HG02571 (cell line): Measurements from ENCODE around the gene ADIPOR1.
"Not testable (repeated sequence)": the region's sequence is repeated elsewhere in the genome, so short reads cannot be mapped to it uniquely, and the experiment has no call there.

Experiments
- ATAC-seq: cut with Tn5 transposase; IDR thresholded peaks from one replicate; pipeline ENCODE4 v1.9.1; 2021; ENCODE audit warnings: mild to moderate bottlenecking, moderate library complexity; ENCODE audit not compliant: unreplicated experiment

The ADIPOR1 gene, protein sequence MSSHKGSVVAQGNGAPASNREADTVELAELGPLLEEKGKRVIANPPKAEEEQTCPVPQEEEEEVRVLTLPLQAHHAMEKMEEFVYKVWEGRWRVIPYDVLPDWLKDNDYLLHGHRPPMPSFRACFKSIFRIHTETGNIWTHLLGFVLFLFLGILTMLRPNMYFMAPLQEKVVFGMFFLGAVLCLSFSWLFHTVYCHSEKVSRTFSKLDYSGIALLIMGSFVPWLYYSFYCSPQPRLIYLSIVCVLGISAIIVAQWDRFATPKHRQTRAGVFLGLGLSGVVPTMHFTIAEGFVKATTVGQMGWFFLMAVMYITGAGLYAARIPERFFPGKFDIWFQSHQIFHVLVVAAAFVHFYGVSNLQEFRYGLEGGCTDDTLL

DNA sequence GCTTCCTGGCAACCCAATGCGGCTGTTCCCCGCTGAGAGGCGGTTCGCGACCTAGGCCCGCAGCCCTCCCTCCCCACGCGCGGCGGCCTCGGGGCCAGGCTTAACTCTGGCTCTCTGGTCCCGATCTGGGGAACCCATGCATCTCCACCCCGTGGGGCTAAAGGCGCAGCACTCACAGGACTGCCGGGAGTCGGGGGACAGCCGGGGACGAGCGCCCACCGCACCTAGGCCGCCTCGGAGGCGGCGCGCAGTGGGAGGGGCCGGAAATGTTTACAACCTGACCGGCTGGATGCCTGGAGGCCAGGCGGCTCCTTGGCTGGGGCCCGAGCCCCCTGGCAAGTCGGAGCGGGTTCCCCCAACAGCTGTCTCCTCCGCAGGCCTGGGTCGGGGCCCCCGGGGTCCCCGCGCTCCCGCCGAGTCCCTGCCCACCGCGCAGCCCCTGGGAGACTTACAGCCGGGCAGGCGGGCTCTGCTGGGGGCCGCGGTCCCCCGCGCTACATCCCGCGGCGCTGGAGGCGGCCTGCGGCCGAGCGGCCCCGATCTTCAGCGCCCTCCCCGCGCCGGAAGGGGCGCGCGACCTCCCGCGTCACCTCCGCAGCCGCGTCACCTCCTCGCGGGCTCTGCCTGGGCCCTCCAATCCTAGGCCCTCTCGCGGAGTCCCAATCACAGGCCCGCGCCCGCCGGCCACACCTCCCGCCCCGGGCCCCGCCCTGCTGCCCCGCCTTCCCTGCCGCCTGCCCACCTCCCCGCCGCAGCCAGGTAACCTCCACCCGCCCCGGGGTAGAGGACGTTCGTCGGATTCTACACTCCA lies at the start of gene ADIPOR1:
Gene ADIPOR1 (minus strand): TSS at position 580 of the 811 bp plus-strand sequence. CDS start 7,242 bp downstream, outside the sequence.
- ATAC-seq: peak; percentile 97

DNA sequence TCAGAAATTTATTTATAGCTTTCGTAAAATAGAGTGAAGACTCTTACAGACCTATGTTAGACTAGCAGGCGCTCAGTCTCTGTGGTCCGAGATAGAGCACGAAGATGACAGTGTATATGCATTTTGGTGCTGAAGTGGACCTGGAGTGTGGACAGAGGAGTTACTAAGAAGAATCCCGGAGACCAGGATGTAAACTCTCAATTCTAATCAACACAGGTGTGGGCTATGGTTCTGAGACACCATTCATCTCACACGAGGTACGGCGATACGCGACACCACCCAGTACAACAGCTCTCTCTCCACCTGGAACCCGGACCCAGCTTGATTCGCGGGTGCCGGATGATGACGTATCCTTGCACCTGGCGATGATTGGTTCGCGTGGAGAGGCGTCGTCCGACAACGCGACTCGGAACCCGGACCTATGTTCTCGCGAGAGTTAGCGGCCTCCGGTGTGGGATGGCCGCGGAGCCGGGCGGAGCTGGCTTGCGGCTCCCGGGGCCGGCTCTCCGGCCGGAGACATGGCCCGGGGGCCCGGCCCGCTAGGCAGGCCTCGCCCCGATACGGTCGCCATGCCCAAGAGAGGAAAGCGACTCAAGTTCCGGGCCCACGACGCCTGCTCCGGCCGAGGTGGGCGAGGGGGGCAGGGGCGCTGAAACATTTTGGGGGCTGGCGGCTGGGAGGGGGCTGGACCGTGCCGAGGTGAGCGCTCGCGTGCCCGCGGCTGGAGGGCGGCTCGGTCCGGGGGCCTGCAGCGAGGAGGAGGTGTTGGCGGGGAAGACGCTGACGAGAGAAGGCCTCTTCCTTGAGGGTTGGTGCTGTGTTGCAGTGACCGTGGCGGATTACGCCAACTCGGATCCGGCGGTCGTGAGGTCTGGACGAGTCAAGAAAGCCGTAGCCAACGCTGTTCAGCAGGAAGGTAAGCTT lies 49.1 kb upstream of the ADIPOR1 start, which contains the start of gene TMEM183A:
Gene TMEM183A (plus strand): TSS at position 427 of the 924 bp plus-strand sequence. CDS start 92 bp downstream, at position 519.
- ATAC-seq: peak; percentile 93

DNA sequence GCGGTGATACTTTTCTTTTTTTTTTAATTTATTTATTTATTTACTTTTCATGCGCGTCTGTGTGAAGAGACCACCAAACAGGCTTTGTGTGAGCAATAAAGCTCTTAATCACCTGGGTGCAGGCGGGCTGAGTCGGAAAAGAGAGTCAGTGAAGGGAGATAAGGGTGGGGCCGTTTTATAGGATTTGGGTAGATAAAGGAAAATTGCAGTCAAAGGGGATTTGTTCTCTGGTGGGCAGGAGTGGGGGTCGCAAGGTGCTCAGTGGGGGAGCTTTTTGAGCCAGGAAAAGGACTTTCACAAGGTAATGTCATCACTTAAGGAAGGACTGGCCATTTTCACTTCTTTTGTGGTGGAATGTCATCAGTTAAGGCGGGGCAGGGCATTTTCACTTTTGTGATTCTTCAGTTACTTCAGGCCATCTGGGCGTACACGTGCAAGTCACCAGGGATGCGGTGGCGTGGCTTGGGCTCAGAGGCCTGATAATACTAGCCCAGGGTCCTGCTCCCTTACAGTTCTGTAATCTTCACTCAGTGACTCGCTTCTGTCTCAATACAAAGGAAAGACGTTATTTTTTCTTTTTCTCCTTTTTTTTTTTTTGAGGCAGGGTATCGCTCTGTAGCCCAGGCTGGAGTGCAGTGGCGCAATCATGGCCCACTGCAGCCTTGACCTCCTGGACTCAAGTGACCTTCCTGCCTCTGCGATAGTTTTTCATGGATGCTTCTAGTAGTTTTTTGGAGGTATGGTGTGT lies 47.5 kb upstream of the ADIPOR1 start:
- not testable (repeated sequence) for ATAC-seq

DNA sequence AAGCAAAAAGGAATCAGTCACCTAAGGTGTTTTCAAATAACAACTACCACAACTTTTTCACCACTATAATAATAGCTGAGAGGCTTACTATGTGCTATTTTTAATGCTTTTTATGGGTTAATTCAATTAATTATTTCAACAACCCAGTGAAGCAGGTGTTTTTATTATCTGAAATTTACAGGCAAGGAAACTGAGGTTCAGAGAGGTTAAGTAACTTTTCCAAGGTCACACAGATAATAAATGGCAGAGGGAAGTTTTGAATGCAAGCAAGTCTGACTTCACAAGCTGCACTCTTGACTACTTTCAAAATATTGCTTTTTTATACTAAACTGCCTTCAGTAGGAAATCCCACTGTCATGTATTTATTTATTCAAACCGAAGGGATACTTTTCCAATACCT lies 44.8 kb upstream of the ADIPOR1 start:
- ATAC-seq: no peak

DNA sequence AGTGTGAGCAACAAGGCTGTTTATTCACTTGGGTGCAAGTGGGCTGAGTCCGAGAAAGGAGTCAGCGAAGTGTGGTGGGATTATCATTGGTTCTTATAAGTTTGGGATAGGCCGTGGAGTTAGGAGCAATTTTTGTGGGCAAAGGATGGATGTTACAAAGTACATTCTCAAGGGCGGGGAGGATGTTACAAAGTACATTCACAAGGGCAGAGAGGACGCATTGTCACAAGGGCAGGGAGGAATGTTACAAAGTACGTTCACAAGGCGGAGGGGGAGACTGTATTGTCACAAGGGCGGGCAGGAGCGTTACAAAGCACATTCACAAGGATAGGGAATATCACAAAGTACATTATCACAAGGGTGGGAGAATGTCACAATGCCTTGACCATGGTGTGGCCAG lies 43.9 kb upstream of the ADIPOR1 start:
- ATAC-seq: no peak

DNA sequence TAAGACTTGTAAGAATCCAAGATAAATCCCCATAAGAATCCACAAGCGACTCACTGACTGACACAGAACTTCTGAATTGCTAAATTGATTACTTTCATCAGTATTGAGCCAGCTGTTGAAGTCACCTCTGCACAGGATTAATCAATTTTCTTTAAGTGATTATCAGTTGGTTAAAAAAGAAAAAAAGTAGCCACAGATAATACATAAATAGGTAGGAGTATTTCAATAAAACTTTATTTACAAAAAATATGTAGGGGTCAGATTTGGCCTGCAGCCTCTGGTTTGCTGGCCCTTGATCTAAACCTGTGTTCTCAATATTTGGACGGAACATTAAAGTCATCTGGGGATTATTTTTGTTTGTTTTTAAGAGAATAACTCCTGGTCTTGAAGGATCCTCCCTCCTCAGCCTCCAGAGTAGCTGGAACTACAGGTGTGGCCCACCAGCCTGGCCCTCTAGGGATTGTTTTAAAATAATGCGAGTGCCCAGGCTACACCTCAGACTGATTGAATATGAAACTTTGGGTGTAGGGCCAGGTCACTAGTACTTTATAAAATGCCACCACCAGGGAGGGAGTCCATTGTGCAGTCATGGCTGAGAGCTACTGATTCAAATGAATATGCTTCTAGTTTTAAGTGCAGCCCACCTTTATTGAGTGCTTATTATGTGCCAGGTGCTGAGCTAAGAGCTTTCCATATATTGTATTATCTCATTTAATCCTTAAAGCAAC lies 42.3 kb upstream of the ADIPOR1 start:
- ATAC-seq: no peak

DNA sequence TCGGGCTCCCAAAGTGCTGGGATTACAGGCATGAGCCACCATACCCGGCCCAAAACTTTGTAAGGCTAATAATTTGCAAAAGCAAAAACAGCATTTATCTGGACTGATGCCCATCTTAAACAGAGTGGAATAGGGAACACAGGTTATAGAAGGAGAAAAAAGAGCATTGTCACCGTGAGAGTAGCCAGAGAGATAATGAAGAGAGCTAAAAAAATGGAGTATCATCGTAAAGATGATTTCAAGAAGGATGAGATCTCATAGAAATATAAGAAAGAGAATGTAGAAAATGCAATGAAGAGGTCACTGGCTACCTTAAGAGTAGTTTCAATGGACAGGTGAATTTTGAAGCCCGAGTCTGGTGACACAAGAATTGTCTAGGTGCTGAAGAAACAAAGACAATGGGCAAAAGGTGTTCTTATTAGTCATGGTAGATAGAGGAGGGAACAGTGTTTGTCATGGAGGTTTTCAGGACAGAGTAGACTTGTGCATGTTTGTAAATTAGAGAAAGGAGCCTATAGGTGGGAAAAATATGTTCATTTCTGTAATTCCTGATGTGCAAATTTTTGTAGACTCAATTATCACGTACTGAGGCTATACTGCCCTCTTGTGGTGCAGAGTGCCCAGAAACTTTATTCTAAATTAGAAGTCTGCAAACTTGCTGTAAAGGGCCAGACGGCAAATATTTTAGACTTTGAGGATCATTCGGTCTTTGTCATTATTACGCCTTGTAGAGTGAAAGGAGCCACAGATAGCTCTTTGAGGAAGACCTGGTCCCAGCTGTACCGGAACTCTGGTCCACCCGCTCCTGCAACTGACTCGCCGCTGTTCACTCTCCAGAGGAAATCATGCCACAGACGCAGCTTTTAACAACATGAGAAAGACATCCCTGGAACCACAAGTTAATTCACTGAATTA lies 41.0 kb upstream of the ADIPOR1 start:
- no peak for ATAC-seq

DNA sequence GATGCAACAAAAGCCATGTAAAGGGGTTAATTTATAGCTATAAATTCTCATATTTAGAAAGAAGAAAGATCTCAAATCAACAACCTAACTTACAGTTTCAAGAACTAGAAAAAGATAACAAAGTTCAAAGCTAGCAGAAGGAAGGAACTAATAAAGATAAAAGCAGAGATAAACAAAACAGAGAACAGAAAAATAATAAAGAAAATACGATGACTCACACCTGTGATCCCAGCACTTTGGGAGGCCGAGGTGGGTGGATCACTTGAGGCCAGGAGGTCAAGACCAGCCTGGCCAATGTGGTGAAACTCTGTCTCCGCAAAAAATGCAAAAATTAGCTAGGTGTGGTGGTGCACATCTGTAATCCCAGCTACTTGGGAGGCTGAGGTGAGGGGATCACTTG lies 36.6 kb upstream of the ADIPOR1 start:
- ATAC-seq: no peak

DNA sequence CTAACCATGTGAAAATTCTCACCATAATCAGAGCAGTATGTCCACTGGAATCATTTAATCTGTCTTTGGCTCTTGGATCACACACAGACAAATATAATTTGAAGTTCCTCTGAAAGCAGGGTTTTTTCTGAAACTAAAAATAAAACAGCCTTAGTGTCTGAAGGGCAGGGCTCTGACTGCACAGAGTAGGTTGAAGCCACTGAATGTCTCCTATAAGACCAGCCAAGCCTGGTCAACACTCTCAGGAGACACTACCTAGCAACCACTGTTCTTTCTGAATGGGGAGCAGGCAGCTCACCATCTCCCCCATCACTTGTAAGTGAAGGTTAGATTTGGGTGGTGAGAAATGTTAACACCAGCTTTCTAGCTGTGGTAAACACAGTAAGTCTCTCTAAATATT lies 33.0 kb upstream of the ADIPOR1 start:
- no peak for ATAC-seq

DNA sequence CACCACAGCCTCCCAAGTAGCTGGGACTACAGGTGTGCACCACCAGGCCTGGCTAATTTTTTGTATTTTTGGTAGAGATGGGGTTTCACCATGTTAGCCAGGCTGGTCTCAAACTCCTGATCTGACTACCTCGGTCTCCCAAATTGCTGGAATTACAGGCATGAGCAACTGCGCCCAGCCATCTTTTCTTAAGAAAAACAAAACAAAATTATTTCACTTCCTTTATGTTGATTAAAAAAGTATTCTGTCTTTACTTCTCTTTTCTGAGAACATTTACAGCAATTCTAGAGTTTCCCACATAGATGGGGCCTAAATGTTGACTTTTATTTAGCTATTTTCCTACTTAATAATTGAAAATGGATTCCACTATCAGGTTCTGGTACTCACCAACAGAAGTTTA lies 31.8 kb upstream of the ADIPOR1 start:
- ATAC-seq: no peak

DNA sequence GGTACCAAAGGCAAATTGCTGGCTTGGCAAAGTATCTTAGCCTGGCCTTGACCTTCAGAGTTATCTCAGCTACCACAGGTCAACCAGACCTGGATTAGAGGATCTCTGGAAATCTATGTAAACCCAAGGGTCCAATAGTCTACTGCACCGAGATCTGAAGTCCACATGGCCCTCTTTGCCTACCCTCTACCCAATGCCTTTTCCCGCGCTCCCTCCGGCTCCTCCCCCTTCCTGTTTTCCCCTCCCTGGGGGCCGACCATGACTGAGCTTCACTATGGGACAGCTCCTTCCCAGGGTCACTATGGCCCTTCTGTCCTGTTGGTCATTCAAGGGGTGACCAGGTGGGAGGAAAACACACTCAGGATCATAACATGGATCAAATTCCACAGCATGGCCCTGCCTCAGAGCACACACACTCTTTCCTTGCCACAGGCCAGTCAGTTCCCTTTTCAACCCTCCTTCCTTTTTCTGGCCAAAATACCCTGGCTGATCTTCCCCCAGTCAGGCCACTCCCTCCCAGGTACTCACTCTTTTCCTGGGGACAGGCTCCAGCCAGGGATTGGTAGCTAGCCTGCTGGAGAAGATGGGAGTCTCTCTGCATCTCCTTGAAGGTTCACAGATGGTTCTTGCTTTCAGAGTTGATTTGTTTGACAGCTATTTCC lies 29.9 kb upstream of the ADIPOR1 start:
- ATAC-seq: no peak

DNA sequence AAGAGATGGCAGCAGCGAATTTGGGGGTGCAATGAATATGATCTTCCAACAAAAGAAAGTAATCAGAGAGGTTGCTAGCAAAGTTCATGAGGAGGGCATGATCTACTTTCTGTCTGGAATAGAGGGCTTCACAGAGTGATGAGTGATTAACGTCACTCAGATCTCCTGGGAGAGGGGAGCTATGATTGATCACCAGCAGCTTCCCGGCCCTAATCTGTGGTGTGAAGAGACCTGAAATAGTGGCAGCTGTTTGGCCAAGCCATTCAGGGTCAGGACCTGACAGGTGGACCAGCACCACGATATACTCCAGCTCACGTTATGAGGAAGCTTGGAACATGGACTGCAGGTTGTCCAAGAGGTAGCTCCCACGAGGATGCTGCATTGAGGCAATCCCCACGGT lies 29.1 kb upstream of the ADIPOR1 start:
- no peak for ATAC-seq

DNA sequence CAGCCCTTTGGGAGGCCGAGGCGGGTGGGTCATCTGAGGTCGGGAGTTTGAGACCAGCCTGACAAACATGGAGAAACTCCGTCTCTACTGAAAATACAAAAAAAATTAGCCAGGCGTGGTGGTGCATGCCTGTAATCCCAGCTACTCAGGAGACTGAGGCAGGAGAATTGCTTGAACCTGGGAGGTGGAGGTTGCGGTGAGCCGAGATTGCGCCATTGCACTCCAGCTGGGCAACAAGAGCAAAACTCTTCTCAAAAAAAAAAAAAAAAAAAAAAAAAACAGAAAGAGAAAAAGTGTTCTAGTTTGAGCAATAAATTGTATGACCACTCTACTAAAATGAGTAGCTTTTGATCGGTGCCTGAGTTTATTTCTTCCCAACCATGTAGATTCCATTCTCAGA lies 28.0 kb upstream of the ADIPOR1 start:
- not testable (repeated sequence) for ATAC-seq

DNA sequence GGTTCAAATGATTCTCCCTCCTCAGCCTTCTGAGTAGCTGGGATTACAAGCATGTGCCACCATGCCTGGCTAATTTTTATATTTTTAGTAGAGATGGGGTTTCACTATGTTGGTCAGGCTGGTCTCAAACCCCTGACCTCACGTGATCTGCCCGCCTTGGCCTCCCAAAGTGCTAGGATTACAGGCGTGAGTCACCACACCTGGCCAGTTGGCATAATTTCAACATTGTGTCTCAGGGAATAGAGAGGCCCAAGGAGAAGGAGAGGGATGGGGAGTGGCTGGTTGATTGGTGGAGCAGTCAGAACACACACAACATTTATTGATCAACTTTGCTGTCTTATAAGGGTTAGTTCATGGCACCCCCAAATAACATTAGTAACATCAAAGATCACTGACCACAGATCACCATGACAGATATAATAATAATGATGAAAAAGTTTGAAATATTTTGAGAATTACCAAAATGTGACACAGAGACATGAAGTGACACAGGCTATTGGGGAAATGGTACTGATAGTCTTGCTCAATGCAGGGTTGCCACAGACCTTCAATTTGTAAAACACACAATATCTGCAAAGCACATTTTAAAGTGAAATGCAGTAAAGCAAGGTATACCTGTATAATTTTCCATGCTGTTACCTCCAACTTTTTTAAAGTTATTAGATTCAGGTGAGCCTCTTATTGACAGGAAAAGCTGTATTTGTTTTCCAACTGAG lies 24.8 kb upstream of the ADIPOR1 start:
- ATAC-seq: no peak

DNA sequence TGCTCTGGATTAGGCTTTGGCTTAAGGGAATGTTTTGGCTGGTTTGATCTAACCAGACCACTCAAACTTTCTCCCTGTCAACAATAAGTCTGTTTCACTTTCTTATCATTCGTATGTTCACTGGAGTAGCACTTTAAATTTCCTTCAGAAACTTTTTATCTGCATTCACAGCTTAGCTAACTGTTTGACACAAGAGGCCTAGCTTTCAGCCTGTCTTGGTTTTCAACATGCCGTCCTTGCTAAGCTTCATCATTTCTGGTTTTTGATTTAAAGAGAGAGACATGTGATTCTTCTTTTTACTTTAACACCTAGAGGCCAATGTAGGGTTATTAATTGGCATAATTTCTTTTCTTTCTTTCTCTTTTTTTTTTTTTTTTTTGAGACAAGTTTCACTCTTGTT lies 23.8 kb upstream of the ADIPOR1 start:
- no peak for ATAC-seq

DNA sequence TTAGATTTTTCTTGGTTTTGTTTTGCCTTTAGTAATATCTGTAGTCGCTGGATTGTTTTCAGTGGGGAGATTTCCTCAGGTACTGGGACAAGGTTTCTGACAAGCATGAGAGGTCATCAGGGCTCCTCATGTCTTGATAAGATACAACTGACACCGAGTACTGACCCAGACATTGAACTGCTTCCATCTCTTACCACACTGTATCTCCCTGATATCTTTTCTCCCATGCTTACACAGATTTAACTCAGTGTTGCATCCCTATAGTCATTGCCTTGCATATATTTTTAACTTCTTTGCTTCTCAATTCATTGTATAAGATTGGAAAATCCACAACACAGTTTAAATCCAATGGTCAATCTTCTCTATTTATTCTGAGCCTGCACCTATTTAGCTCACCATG lies 21.3 kb upstream of the ADIPOR1 start:
- ATAC-seq: no peak

DNA sequence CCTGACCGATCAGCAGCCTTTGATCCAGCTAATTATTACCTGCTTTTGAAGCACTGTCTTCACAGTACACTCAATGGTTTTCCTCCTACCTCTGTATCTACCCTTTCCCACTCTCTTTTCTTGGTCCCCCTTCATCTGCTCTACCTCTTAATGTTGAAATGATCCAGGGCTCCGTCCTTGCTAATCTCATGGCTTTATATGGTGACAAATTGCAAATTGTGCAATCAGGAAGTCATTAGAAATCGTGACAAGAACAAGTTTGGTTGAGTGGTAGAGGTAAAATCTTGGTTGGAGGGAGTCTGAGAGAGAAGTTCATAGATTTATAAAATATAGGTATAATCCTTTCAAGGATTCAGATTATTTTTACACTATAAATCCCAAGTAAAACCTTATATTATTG lies 18.5 kb upstream of the ADIPOR1 start:
- ATAC-seq: no peak
